GM12872 (cell line): ENCODE results near the gene MUC15.

ENCODE experiments used
- CTCF ChIP-seq: IDR thresholded peaks from 3 replicates; pipeline ENCODE4 v1.5.1; 2011; ENCODE audit warnings: low read depth, mild to moderate bottlenecking, low read length, moderate library complexity; ENCODE audit not compliant: insufficient read depth

Gene MUC15

GRCh38 chr11:26583550-26583949, 11.5 kb upstream of the MUC15 start:
- no peak for TF ChIP-seq CTCF

GRCh38 chr11:26580929-26581328, 8.9 kb upstream of the MUC15 start:
- no peak for TF ChIP-seq CTCF

GRCh38 chr11:26579683-26580082, 7.6 kb upstream of the MUC15 start:
- no peak for TF ChIP-seq CTCF

- TF ChIP-seq CTCF, result no peak
Measured at GRCh38 chr11:26578998-26579661, 7.1 kb upstream of the MUC15 start.

- TF ChIP-seq CTCF, result no peak
Measured at GRCh38 chr11:26575946-26576345, 3.9 kb upstream of the MUC15 start.

- TF ChIP-seq CTCF, result no peak
Measured at GRCh38 chr11:26573896-26574295, 1.8 kb upstream of the MUC15 start.

- no peak for TF ChIP-seq CTCF
Measured at GRCh38 chr11:26572770-26573402, 823 bp upstream of the MUC15 start.
